Fibroblast of upper back skin (primary cell): ENCODE data around the gene CLEC20A.

Experiments
- DNase-seq: peaks from one replicate; pipeline ENCODE4 v3.0.0-alpha.2; 2013

CLEC20A gene

GRCh38 chr1:178498896-178499675 lies 2.3 kb upstream of the CLEC20A start:
- no peak for DNase-seq

GRCh38 chr1:178497903-178498478 lies 1.2 kb upstream of the CLEC20A start:
- no peak for DNase-seq

- no peak for DNase-seq
These were observed 889 bp downstream of the CLEC20A start for GRCh38 chr1:178495741-178496409.

GRCh38 chr1:178495158-178495557 lies 1.6 kb downstream of the CLEC20A start:
- no peak for DNase-seq

- DNase-seq: no peak
These were observed 2.2 kb downstream of the CLEC20A start for GRCh38 chr1:178494569-178494971.

- DNase-seq: no peak
These were observed 3.4 kb downstream of the CLEC20A start for GRCh38 chr1:178493301-178493741.

- no peak for DNase-seq
These were observed 4.4 kb downstream of the CLEC20A start for GRCh38 chr1:178492341-178492740.

GRCh38 chr1:178491721-178492120 lies 5.0 kb downstream of the CLEC20A start:
- DNase-seq: no peak

GRCh38 chr1:178490967-178491366 lies 5.8 kb downstream of the CLEC20A start:
- DNase-seq: no peak

- no peak for DNase-seq
These were observed 6.6 kb downstream of the CLEC20A start for GRCh38 chr1:178490136-178490535.

- DNase-seq: no peak
These were observed 7.4 kb downstream of the CLEC20A start for GRCh38 chr1:178489399-178489798.

- no peak for DNase-seq
These were observed 8.4 kb downstream of the CLEC20A start for GRCh38 chr1:178488393-178488792.

- DNase-seq: no peak
These were observed 9.6 kb downstream of the CLEC20A start for GRCh38 chr1:178487070-178487615.

- no peak for DNase-seq
These were observed 10.4 kb downstream of the CLEC20A start for GRCh38 chr1:178486100-178487069.

GRCh38 chr1:178485541-178485981 lies 11.2 kb downstream of the CLEC20A start:
- DNase-seq: no peak

GRCh38 chr1:178484698-178485225 lies 12.0 kb downstream of the CLEC20A start:
- DNase-seq: no peak

GRCh38 chr1:178483251-178483957 lies 13.4 kb downstream of the CLEC20A start:
- DNase-seq: no peak

GRCh38 chr1:178477841-178478240 lies 18.9 kb downstream of the CLEC20A start:
- DNase-seq: no peak

- no peak for DNase-seq
These were observed 19.4 kb downstream of the CLEC20A start for GRCh38 chr1:178477373-178477772.

- no peak for DNase-seq
These were observed 24.2 kb downstream of the CLEC20A start for GRCh38 chr1:178472531-178472930.

- no peak for DNase-seq
These were observed 26.3 kb downstream of the CLEC20A start for GRCh38 chr1:178470411-178470960.
